Measurements from ENCODE around the gene RAB33A. TPM values are rescaled to one million over a fixed set of nuclear protein-coding genes. Genes with fewer than 3 reads are reported as not detected.

RAB33A gene
- total and polyA plus RNA-seq, 5 donors from 2014 or later = 7.9 to 33.1 (median 31.0) TPM

- peak overlapping the region; percentile 89 to 94 (median 91) for H3K27ac Mint-ChIP-seq
- H3K27me3 ChIP-seq (ENCODE audit: control insufficient read depth, insufficient read depth, low read length) = no peaks in the 10 kb centered on the region
- DNase-seq (no peak), ATAC-seq (ENCODE audit: low read depth in 2 of 2) (no peak)
- no peaks in the 10 kb centered on the region for H3K9me3 Mint-ChIP-seq
- H3K27me3 Mint-ChIP-seq = no peaks in the 10 kb centered on the region
- H3K4me3 Mint-ChIP-seq = peak overlapping the region; percentile 90 to 93 (median 93)
- peak overlapping the region; percentile 91 for H3K4me3 ChIP-seq (ENCODE audit: low read depth, low read length)
- H3K36me3 Mint-ChIP-seq = peaks cover 7% of the 10 kb centered on the region
- no peaks in the 10 kb centered on the region for H3K9me3 ChIP-seq (ENCODE audit: control insufficient read depth in 2 of 2, low read length in 2 of 2)
- peaks cover 46% of the 10 kb centered on the region for H3K4me1 ChIP-seq (ENCODE audit: control insufficient read depth, insufficient read depth, low read length, poor library complexity, severe bottlenecking)
- peak overlapping the region; percentile 60 for H3K27ac ChIP-seq (ENCODE audit: insufficient read depth, low read length, poor library complexity, severe bottlenecking)
- no peaks in the 10 kb centered on the region for H3K36me3 ChIP-seq (ENCODE audit: control insufficient read depth, insufficient read depth, low read length)
- peaks cover 0 to 57% (median 39%) of the 10 kb centered on the region in 4 donors for H3K4me1 Mint-ChIP-seq
These were observed 2.4 kb downstream of the RAB33A start for GRCh38 chrX:130174045-130174704.

- Histone ChIP-seq H3K27me3 (ENCODE audit: control insufficient read depth, insufficient read depth, low read length) (no peaks in the 10 kb centered on the region), H3K9me3 (ENCODE audit: control insufficient read depth in 2 of 2, low read length in 2 of 2) (no peaks in the 10 kb centered on the region), H3K36me3 (ENCODE audit: control insufficient read depth, insufficient read depth, low read length) (no peaks in the 10 kb centered on the region), H3K4me3 (ENCODE audit: low read depth, low read length) (peak overlapping the region; percentile 91), H3K27ac (ENCODE audit: insufficient read depth, low read length, poor library complexity, severe bottlenecking) (no peak overlapping the region), H3K4me1 (ENCODE audit: control insufficient read depth, insufficient read depth, low read length, poor library complexity, severe bottlenecking) (peaks cover 52% of the 10 kb centered on the region)
- H3K27me3 Mint-ChIP-seq = no peaks in the 10 kb centered on the region
- ATAC-seq (ENCODE audit: low read depth in 2 of 2) (no peak), DNase-seq (no peak)
- peaks cover 7% of the 10 kb centered on the region for H3K36me3 Mint-ChIP-seq
- peaks cover 4 to 64% (median 43%) of the 10 kb centered on the region in 4 donors for H3K4me1 Mint-ChIP-seq
- no peaks in the 10 kb centered on the region for H3K9me3 Mint-ChIP-seq
- peak overlapping the region; percentile 69 to 93 (median 92) for H3K4me3 Mint-ChIP-seq
- H3K27ac Mint-ChIP-seq = peak overlapping the region; percentile 10 to 94 (median 69)
These were observed 3.2 kb downstream of the RAB33A start for GRCh38 chrX:130174937-130175336.

- H3K27ac Mint-ChIP-seq = peak overlapping the region; percentile 65 to 73 (median 67)
- Histone ChIP-seq H3K4me1 (ENCODE audit: control insufficient read depth, insufficient read depth, low read length, poor library complexity, severe bottlenecking) (peaks cover 49% of the 10 kb centered on the region), H3K4me3 (ENCODE audit: low read depth, low read length) (peak overlapping the region; percentile 62), H3K27ac (ENCODE audit: insufficient read depth, low read length, poor library complexity, severe bottlenecking) (no peak overlapping the region), H3K36me3 (ENCODE audit: control insufficient read depth, insufficient read depth, low read length) (no peaks in the 10 kb centered on the region), H3K9me3 (ENCODE audit: control insufficient read depth in 2 of 2, low read length in 2 of 2) (no peaks in the 10 kb centered on the region), H3K27me3 (ENCODE audit: control insufficient read depth, insufficient read depth, low read length) (no peaks in the 10 kb centered on the region)
- H3K36me3 Mint-ChIP-seq = peaks cover 7% of the 10 kb centered on the region
- no peaks in the 10 kb centered on the region for H3K9me3 Mint-ChIP-seq
- no peaks in the 10 kb centered on the region for H3K27me3 Mint-ChIP-seq
- DNase-seq (no peak), ATAC-seq (ENCODE audit: low read depth in 2 of 2) (no peak)
- H3K4me1 Mint-ChIP-seq = peaks cover 4 to 59% (median 38%) of the 10 kb centered on the region in 4 donors
- peak overlapping the region; percentile 40 to 85 (median 64) for H3K4me3 Mint-ChIP-seq
These were observed 4.6 kb downstream of the RAB33A start for GRCh38 chrX:130176354-130176776.

- Mint-ChIP-seq H3K9me3 (no peaks in the 10 kb centered on the region), H3K27ac (peak overlapping the region; percentile 9 to 73 (median 67)), H3K4me3 (peak overlapping the region in 3 of 4 donors; percentile 59 to 90 (median 69)), H3K4me1 (peaks cover 4 to 59% (median 38%) of the 10 kb centered on the region in 4 donors), H3K36me3 (peaks cover 7% of the 10 kb centered on the region), H3K27me3 (no peaks in the 10 kb centered on the region)
- Histone ChIP-seq H3K4me3 (ENCODE audit: low read depth, low read length) (no peak overlapping the region), H3K4me1 (ENCODE audit: control insufficient read depth, insufficient read depth, low read length, poor library complexity, severe bottlenecking) (peaks cover 49% of the 10 kb centered on the region), H3K27me3 (ENCODE audit: control insufficient read depth, insufficient read depth, low read length) (no peaks in the 10 kb centered on the region), H3K36me3 (ENCODE audit: control insufficient read depth, insufficient read depth, low read length) (no peaks in the 10 kb centered on the region), H3K9me3 (ENCODE audit: control insufficient read depth in 2 of 2, low read length in 2 of 2) (no peaks in the 10 kb centered on the region), H3K27ac (ENCODE audit: insufficient read depth, low read length, poor library complexity, severe bottlenecking) (no peak overlapping the region)
- DNase-seq = no peak
- no peak for ATAC-seq (ENCODE audit: low read depth in 2 of 2)
These were observed 5.2 kb downstream of the RAB33A start for GRCh38 chrX:130176942-130177341.

GRCh38 chrX:130179170-130179569, 7.4 kb downstream of the RAB33A start:
- DNase-seq (no peak), ATAC-seq (ENCODE audit: low read depth in 2 of 2) (no peak)
- H3K27me3 Mint-ChIP-seq = no peaks in the 10 kb centered on the region
- H3K36me3 ChIP-seq (ENCODE audit: control insufficient read depth, insufficient read depth, low read length) = peaks cover under 1% of the 10 kb centered on the region
- peak overlapping the region in 2 of 3 donors; percentile 74 to 76 for H3K27ac Mint-ChIP-seq
- H3K4me1 Mint-ChIP-seq = peaks cover 4 to 66% (median 36%) of the 10 kb centered on the region in 4 donors
- no peak overlapping the region for H3K4me3 ChIP-seq (ENCODE audit: low read depth, low read length)
- H3K4me3 Mint-ChIP-seq = peak overlapping the region in 3 of 4 donors; percentile 18 to 74 (median 47)
- H3K9me3 ChIP-seq (ENCODE audit: control insufficient read depth in 2 of 2, low read length in 2 of 2) = no peaks in the 10 kb centered on the region
- peaks cover 45% of the 10 kb centered on the region for H3K4me1 ChIP-seq (ENCODE audit: control insufficient read depth, insufficient read depth, low read length, poor library complexity, severe bottlenecking)
- peak overlapping the region; percentile 51 for H3K27ac ChIP-seq (ENCODE audit: insufficient read depth, low read length, poor library complexity, severe bottlenecking)
- no peaks in the 10 kb centered on the region for H3K27me3 ChIP-seq (ENCODE audit: control insufficient read depth, insufficient read depth, low read length)
- H3K36me3 Mint-ChIP-seq = peaks cover 7% of the 10 kb centered on the region
- no peaks in the 10 kb centered on the region for H3K9me3 Mint-ChIP-seq

- H3K4me3 ChIP-seq (ENCODE audit: low read depth, low read length) = no peak overlapping the region
- peak overlapping the region; percentile 51 for H3K27ac ChIP-seq (ENCODE audit: insufficient read depth, low read length, poor library complexity, severe bottlenecking)
- peak in 2 of 3 donors; percentile 12 to 41 for DNase-seq
- Mint-ChIP-seq H3K27me3 (no peaks in the 10 kb centered on the region), H3K4me3 (peak overlapping the region; percentile 18 to 74 (median 38)), H3K36me3 (peaks cover 7% of the 10 kb centered on the region), H3K9me3 (no peaks in the 10 kb centered on the region), H3K27ac (peak overlapping the region; percentile 74 to 89 (median 76)), H3K4me1 (peaks cover 4 to 65% (median 34%) of the 10 kb centered on the region in 4 donors)
- peak in 1 of 2 donors; percentile 50 for ATAC-seq (ENCODE audit: low read depth in 2 of 2)
- no peaks in the 10 kb centered on the region for H3K27me3 ChIP-seq (ENCODE audit: control insufficient read depth, insufficient read depth, low read length)
- H3K9me3 ChIP-seq (ENCODE audit: control insufficient read depth in 2 of 2, low read length in 2 of 2) = no peaks in the 10 kb centered on the region
- H3K36me3 ChIP-seq (ENCODE audit: control insufficient read depth, insufficient read depth, low read length) = peaks cover 5% of the 10 kb centered on the region
- H3K4me1 ChIP-seq (ENCODE audit: control insufficient read depth, insufficient read depth, low read length, poor library complexity, severe bottlenecking) = peaks cover 43% of the 10 kb centered on the region
These were observed 7.9 kb downstream of the RAB33A start for GRCh38 chrX:130179579-130180215.

- no peaks in the 10 kb centered on the region for H3K9me3 Mint-ChIP-seq
- H3K36me3 Mint-ChIP-seq = peaks cover 4% of the 10 kb centered on the region
- peak overlapping the region in 2 of 4 donors; percentile 47 to 69 for H3K4me3 Mint-ChIP-seq
- Histone ChIP-seq H3K36me3 (ENCODE audit: control insufficient read depth, insufficient read depth, low read length) (peaks cover 7% of the 10 kb centered on the region), H3K9me3 (ENCODE audit: control insufficient read depth in 2 of 2, low read length in 2 of 2) (no peaks in the 10 kb centered on the region), H3K4me3 (ENCODE audit: low read depth, low read length) (no peak overlapping the region), H3K27ac (ENCODE audit: insufficient read depth, low read length, poor library complexity, severe bottlenecking) (no peak overlapping the region), H3K27me3 (ENCODE audit: control insufficient read depth, insufficient read depth, low read length) (no peaks in the 10 kb centered on the region), H3K4me1 (ENCODE audit: control insufficient read depth, insufficient read depth, low read length, poor library complexity, severe bottlenecking) (peaks cover 12% of the 10 kb centered on the region)
- peaks cover 4 to 31% (median 7%) of the 10 kb centered on the region in 4 donors for H3K4me1 Mint-ChIP-seq
- peak overlapping the region; percentile 69 to 73 (median 73) for H3K27ac Mint-ChIP-seq
- ATAC-seq (ENCODE audit: low read depth in 2 of 2) (no peak), DNase-seq (no peak)
- no peaks in the 10 kb centered on the region for H3K27me3 Mint-ChIP-seq
These were observed 12.4 kb downstream of the RAB33A start for GRCh38 chrX:130184168-130184567.

All from CD4-positive, CD25-positive, alpha-beta regulatory T cell (primary cell).